NCI-H526 treated with DMSO at 0.1 percent for 48 hours (cell line): Measurements from ENCODE around the gene NRXN2.
"Not testable (repeated sequence)": the region's sequence is repeated elsewhere in the genome, so short reads cannot be mapped to it uniquely, and the experiment has no call there.

Experiments
- DNase-seq: peaks from one replicate; lab custom pipeline; 2025; lab: John Stamatoyannopoulos, UW

NRXN2 gene

DNA sequence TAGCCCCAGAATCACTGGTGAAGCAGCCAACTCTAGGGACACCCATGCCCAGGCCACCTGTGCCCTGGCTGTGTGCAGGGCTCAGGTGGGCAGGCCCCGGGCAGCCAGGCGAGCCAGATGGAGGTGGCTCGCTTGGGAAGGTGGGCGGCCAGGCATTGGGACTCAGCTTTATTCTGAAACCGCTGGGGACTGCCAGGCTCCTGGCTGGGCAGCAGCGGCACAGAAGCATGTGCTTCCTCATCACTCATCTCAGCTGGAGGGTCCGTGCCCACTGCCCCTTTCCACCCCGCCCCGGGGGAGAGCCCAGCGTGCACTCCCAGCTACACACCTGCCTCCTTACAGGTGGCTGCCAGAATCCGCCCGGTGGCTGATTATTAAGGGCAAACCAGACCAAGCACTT lies 159.0 kb downstream of the NRXN2 start:
- DNase-seq = no peak

DNA sequence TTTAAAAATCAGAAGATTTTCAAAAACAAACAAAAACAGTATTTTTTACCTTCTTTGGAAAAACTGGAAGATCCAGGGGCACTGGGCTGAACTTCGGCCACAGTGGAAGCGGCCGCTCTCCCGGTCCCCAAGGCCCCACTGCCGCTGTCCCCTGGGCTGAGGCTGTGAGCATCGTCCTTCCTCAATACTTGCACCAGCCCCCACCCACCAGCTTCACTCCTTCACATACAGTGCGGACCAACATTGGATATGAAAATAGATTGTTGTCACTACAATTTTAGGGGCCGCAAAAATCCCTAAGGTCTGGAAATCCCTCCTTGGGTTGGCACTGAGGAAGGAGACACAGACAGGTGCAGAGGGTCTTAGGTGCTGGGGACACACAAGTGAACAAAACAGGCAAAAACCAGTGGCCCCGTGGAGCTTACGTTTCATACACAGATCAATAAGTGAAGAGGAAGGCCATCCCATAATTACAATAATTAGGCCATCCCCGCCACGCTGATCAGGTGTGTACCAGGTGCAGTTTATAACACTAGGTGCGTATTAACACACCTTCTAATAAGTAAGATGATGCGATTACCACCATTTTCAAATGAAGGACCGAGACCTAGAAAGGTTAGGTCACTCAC lies 160.2 kb downstream of the NRXN2 start:
- no peak for DNase-seq

DNA sequence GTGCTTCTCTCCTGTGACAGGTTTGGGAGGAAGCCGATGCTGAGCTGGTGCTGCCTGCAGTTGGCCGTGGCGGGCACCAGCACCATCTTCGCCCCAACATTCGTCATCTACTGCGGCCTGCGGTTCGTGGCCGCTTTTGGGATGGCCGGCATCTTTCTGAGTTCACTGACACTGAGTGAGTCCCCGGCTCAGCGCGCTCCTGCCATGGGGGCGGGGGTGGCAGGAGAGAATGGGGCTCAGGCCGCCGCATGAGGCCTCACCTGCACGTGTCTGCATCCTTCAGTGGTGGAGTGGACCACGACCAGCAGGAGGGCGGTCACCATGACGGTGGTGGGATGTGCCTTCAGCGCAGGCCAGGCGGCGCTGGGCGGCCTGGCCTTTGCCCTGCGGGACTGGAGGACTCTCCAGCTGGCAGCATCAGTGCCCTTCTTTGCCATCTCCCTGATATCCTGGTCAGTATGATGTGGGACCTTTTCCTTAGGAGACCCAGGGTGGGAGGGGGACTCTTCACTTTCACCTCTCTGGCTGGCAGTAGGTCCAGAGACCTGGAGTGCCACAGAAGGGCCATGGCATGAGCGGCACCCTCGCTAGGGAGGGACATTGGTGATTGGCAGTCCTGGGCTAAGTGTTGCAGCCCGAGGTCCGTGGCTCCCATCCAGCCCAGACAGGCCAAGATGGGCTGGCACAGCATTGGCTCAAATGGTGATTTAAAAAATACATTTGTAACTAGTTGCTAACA lies 160.8 kb downstream of the NRXN2 start:
- no peak for DNase-seq

DNA sequence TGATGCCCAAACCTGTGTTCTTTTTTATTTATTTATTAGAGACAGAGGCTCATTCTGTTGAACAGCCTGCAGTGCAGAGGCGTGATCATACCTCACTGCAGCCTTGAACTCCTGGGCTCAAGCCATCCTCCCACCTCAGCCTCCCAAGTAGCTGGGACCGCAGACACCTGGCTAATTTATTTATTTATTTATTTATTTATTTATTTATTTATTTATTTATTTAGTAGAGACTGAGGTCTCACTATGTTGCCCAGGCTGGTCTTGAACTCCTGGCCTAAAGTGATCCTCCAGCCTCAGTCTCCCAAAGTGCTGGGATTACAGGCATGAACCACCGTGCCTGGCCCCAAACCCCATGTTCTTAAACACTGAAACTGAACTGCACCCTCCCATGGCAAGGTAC lies 161.6 kb downstream of the NRXN2 start:
- not testable (repeated sequence) for DNase-seq

DNA sequence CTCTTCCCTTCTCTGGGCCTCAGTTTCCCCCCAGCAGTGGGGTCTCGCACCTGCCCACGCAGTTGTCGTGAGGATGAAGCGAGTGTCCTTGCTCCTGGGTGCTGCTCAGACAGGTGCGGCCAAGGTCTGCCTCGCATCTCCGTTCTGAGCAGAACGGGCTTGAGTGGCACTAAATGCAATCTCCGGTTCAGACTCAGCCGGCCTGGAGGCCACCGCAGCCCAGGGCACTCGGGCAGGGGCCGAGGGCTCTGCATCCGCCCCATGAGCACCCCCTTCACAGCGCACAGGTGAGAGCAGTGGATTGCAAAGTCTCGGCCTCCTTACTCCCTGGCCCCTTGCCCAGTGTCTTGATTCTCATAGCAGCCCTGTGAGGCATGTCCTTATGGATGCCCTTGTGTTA lies 162.1 kb downstream of the NRXN2 start:
- no peak for DNase-seq

DNA sequence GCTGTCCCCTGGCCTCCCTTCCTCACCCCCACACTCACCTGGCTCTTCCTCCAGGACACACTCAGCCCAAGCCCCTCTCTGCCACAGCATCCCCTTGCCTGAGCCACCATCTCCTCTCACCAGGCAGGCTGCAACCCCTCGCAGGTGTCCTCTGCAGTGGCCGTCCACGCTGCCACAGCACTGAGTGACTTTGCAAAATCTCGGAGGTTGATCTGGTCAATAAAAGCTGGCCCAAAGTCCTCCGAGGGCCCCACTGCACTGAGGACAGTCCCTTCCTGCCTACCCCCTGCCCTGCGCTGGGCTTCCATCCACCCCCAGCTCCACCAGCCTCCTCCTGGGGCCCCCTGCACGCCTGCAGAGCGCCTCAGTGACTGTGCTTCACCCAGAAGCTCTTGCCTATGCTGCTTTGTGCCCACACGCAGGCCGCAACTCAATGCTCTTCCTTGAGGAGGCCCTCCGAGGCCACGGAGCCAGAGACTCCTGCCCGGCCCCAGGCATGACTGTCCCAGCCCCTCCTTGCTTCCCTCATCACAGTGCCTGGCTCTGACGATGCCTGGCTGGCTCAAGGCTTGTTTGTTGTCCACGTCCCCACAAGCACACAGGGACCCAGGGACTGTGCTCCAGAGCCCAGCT lies 162.7 kb downstream of the NRXN2 start:
- no peak for DNase-seq

DNA sequence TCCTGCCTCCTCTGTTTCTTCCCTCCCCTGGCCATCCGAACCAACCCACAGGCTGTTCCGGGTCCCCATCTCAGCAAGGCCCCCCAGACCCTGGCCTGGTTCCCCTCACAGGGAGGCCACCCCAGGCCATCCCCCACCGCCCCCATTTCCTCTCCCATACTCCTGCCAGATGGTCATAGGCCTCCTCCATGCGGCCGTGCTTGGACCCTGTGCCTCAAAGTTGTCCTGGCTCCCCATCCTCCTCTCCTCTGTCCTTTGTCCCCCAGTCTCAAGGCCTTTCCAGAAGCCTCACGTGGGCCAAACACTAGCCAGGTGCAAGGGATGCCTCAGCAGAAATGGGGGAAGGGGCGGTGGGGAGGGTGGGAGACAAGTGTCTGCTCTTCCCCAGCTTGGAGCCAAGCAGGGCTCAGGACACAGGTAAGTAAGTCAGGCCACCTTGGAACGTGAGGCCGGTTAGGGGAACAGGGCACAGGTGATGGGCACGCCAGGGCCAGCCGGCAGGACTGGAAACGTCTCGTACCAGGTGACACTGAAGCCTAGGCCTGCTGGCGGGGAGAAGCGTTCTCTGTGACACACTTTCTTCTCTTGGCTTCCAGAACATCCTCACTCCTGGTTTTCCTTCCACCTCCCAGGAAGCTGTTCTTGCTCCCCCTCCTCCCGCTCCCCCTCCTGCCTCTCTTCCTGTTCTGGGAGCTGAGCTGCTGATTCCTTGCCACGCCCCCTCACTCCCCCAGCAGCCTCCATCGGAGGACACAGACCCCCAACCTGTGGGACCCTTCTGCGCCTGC lies 163.5 kb downstream of the NRXN2 start:
- DNase-seq = no peak

DNA sequence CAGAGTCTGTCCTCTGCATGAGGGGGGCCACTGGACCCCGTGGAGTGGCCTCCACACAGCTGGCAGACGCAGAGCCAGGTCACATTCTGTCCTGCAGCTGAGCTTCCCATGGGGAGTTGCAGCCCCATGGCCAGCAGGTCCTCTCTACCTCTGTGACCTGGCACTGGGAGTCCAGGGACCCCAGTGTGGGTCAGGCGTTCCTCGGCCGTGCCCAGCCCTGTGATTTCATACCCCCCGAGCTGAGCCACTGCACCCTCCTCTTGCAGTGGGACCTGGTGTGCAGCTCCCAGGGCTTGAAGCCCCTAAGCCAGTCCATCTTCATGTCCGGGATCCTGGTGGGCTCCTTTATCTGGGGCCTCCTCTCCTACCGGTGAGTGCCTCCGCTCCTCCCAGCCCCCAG lies 164.1 kb downstream of the NRXN2 start:
- no peak for DNase-seq

DNA sequence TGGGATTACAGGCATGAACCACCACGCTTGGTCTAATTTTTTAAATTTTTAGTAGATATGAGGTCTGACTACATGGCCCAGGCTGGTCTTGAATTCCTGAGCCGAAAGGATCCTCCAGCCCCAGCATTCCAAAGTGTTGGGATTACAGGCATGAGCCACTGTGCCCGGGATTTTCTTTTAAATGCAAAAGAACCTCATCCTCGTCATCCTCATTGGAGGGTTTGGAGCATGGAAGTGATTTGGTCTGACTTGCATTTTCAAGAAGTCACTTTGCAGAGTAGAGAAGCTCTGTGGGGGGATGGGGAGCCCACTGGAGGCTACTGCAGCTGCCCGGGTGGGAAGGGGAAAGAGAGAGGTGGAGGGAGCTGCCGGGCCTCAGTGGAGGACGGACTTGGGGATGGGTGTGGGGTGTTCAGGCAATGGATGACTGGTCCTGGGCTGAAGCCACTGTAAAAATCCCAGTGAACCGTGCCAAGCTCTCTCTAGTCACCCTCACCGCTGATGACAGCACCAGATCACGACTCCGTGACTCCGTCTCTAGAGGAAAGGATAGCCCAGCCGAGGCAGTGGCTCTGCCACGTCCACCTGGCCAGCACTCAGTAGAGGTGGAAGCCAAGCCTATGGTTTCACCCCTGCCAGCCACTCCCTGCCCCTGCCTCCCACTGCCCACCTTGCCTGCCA lies 164.8 kb downstream of the NRXN2 start:
- no peak for DNase-seq

DNA sequence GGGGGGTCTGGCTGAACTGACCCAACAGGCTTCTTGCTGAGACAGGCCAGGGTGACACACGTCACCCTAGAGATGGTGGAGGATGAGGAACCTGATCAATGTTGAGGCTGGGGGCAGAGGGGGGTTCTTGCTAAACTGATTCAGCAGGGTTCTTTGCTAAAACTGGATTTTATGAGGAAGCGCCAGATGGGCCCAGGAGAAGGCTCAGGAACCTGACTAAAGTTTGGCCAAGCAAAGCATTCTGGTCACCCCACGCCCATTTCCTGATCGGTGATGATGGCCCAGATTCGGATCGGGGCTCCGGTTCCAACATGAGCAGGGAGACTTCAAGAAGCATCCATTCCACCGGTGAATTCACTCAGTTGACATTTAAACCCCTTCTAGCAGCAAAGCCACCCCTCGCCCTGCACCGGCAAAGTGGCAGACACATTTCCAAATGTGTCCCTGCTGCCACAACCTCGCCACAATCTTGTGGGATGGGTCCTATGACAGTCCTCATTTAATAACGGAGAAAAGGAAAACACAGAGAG lies 166.2 kb downstream of the NRXN2 start:
- DNase-seq = no peak
